HCT116 (cell line): ENCODE results near the gene SGMS2. TPM values are rescaled to one million over a fixed set of nuclear protein-coding genes. Genes with fewer than 3 reads are reported as not detected.

ENCODE experiments used
- ATAC-seq: fragments of 200-7000 bp; cut with Tn5 transposase; 2 replicates; pipeline ENCODE4 v1.9.1; 2020; ENCODE audit warnings: mild to moderate bottlenecking, moderate library complexity
- BruUV-seq: library from RNA; stranded (reverse); fragments of 400-500 nt; replicated peaks from 2 replicates; lab custom pipeline; 2021; lab: Mats Ljungman, UMichigan
- CTCF ChIA-PET: fragments of 300-600 bp; sonication (Branson Sonifier 250); formaldehyde crosslinking; loops from one replicate; lab custom pipeline; 2021; ENCODE audit warnings: antibody characterized with exemption; lab: Charles Lee
- POLR2A ChIA-PET: fragments of 300-600, 350-600 bp; sonication (Branson Sonifier 250); formaldehyde crosslinking; loops from one replicate; lab custom pipeline; 2021; ENCODE audit warnings: antibody characterized with exemption; lab: Charles Lee
- RAD21 ChIA-PET, 2 experiments: fragments of 300-600 bp; sonication (Branson Sonifier 250); formaldehyde crosslinking; loops; one replicate each; lab custom pipeline; 2023; ENCODE audit warnings: low total read pairs in 2 of 2; ENCODE audit not compliant: uncharacterized antibody in 2 of 2, unreplicated experiment in 2 of 2, low non-redundant PET in 1 of 2; lab: Charles Lee
- DNase-seq: peaks from one replicate; pipeline ENCODE4 v3.0.0-alpha.2; 2010; ENCODE audit warnings: low read depth, low spot score
- H2AFZ ChIP-seq: fragments of 200-600 bp; shearing (Covaris generic), sonication (generic); 2 replicates; pipeline ENCODE4 v1.6.1; 2017; ENCODE audit warnings: low read depth, mixed run types, mixed read lengths, antibody characterized with exemption, low read length; ENCODE audit not compliant: poor library complexity, severe bottlenecking
- H3K27ac ChIP-seq: 2 replicates; pipeline ENCODE4 v1.5.1; 2012; ENCODE audit warnings: low read depth, low read length
- H3K27me3 ChIP-seq: fragments of 200-600 bp; sonication (generic); 2 replicates; pipeline ENCODE4 v1.6.1; 2016; ENCODE audit warnings: mixed run types, low read length, mixed read lengths; ENCODE audit not compliant: insufficient read depth
- H3K36me3 ChIP-seq, 2 experiments: fragments of 200-500 bp in 1 of 2; fragments of 200-600 bp in 1 of 2; sonication (Bioruptor generic) in 1 of 2; sonication (generic) in 1 of 2; 2 replicates each; pipeline versions ENCODE4 v1.5.1 to v1.6.1; 2014 to 2016; ENCODE audit warnings: low read length in 2 of 2, inconsistent platforms in 1 of 2, mixed read lengths in 1 of 2, mixed run types in 1 of 2; ENCODE audit not compliant: insufficient read depth in 2 of 2, control insufficient read depth in 1 of 2
- H3K4me1 ChIP-seq, 2 experiments: fragments of 200-600 bp in 1 of 2; sonication (generic) in 1 of 2; 2 replicates each; pipeline versions ENCODE4 v1.5.1 to v1.6.1; 2012 to 2017; ENCODE audit warnings: low read length in 2 of 2, inconsistent platforms in 1 of 2, mild to moderate bottlenecking in 1 of 2, mixed read lengths in 1 of 2, mixed run types in 1 of 2, moderate library complexity in 1 of 2; ENCODE audit not compliant: insufficient read depth in 2 of 2, control insufficient read depth in 1 of 2
- H3K4me2 ChIP-seq: fragments of 200-600 bp; sonication (generic); 2 replicates; pipeline ENCODE4 v1.6.1; 2017; ENCODE audit warnings: mixed run types, low read length, mixed read lengths
- H3K4me3 ChIP-seq, 2 experiments: fragments of 200-600 bp in 1 of 2; sonication (generic) in 1 of 2; replicated peaks in 1 of 2; 2 replicates each; pipeline ENCODE4 v1.5.1; 2011 to 2016; ENCODE audit warnings: low read length in 2 of 2, control low read depth in 1 of 2, low read depth in 1 of 2, mild to moderate bottlenecking in 1 of 2, mixed read lengths in 1 of 2, mixed run types in 1 of 2
- H3K79me2 ChIP-seq: fragments of 200-600 bp; sonication (generic); 2 replicates; pipeline ENCODE4 v1.6.1; 2017; ENCODE audit warnings: mild to moderate bottlenecking, mixed run types, low read length, moderate library complexity, mixed read lengths; ENCODE audit not compliant: insufficient read depth
- H3K9ac ChIP-seq: fragments of 200-600 bp; sonication (generic); 2 replicates; pipeline ENCODE4 v1.6.1; 2016; ENCODE audit warnings: low read length, mixed read lengths
- H3K9me2 ChIP-seq: fragments of 200-600 bp; sonication (generic), shearing (Covaris generic); 2 replicates; pipeline ENCODE4 v1.6.1; 2017; ENCODE audit warnings: mixed run types, mild to moderate bottlenecking, moderate library complexity; ENCODE audit not compliant: insufficient read depth
- H3K9me3 ChIP-seq, 2 experiments: fragments of 200-500 bp in 1 of 2; fragments of 200-600 bp in 1 of 2; sonication (Bioruptor generic) in 1 of 2; sonication (generic) in 1 of 2; 2 replicates each; pipeline ENCODE4 v1.6.1; 2014 to 2017; ENCODE audit warnings: low read length in 2 of 2, mixed read lengths in 2 of 2, inconsistent platforms in 1 of 2, low read depth in 1 of 2, mild to moderate bottlenecking in 1 of 2, mixed run types in 1 of 2, moderate library complexity in 1 of 2; ENCODE audit not compliant: control insufficient read depth in 1 of 2, insufficient read depth in 1 of 2
- H4K20me1 ChIP-seq: fragments of 200-600 bp; sonication (generic), shearing (Covaris generic); 2 replicates; pipeline ENCODE4 v1.6.1; 2017; ENCODE audit warnings: mixed run types, mild to moderate bottlenecking, moderate library complexity; ENCODE audit not compliant: insufficient read depth
- ATF3 ChIP-seq: IDR thresholded peaks from 2 replicates; pipeline ENCODE4 v1.6.1; 2012
- CBX3 ChIP-seq: IDR thresholded peaks from 2 replicates; pipeline ENCODE4 v1.6.1; 2012; ENCODE audit warnings: low read depth
- CEBPB ChIP-seq: IDR thresholded peaks from 2 replicates; pipeline ENCODE4 v1.6.1; 2012; ENCODE audit warnings: low read depth
- EGR1 ChIP-seq: IDR thresholded peaks from 2 replicates; pipeline ENCODE4 v1.6.1; 2012; ENCODE audit warnings: low read depth
- ELF1 ChIP-seq: IDR thresholded peaks from 2 replicates; pipeline ENCODE4 v1.6.1; 2012; ENCODE audit warnings: low read depth, borderline replicate concordance
- EZH2phosphoT487 ChIP-seq: fragments of 200-600 bp; IDR thresholded peaks from 2 replicates; pipeline ENCODE4 v1.6.1; 2018; ENCODE audit warnings: antibody characterized with exemption, borderline replicate concordance
- JUND ChIP-seq: IDR thresholded peaks from 2 replicates; pipeline ENCODE4 v1.6.1; 2012
- MAX ChIP-seq: IDR thresholded peaks from 2 replicates; pipeline ENCODE4 v1.6.1; 2012
- POLR2A ChIP-seq: IDR thresholded peaks from 2 replicates; pipeline ENCODE4 v1.7.0; 2011; ENCODE audit warnings: borderline replicate concordance; ENCODE audit not compliant: insufficient read depth, insufficient read length; ENCODE audit errors: extremely low read depth
- RAD21 ChIP-seq: IDR thresholded peaks from 2 replicates; pipeline ENCODE4 v1.6.1; 2012; ENCODE audit warnings: low read depth, mild to moderate bottlenecking
- REST ChIP-seq: IDR thresholded peaks from 2 replicates; pipeline ENCODE4 v1.6.1; 2012; ENCODE audit warnings: low read depth
- SIN3A ChIP-seq: IDR thresholded peaks from 2 replicates; pipeline ENCODE4 v1.6.1; 2012; ENCODE audit warnings: low read depth
- SRF ChIP-seq: IDR thresholded peaks from 2 replicates; pipeline ENCODE4 v1.6.1; 2012; ENCODE audit warnings: low read depth
- YY1 ChIP-seq: IDR thresholded peaks from 2 replicates; pipeline ENCODE4 v1.6.1; 2011; ENCODE audit warnings: low read length, low read depth, moderate library complexity, mild to moderate bottlenecking; ENCODE audit not compliant: insufficient replicate concordance; ENCODE audit errors: extremely low read depth
- ZBTB33 ChIP-seq: IDR thresholded peaks from 2 replicates; pipeline ENCODE4 v1.6.1; 2011; ENCODE audit warnings: mild to moderate bottlenecking, low read length, moderate library complexity; ENCODE audit not compliant: insufficient replicate concordance; ENCODE audit errors: extremely low read depth
- ZNF274 ChIP-seq: fragments of 200-500 bp; sonication (Bioruptor generic); IDR thresholded peaks from 2 replicates; pipeline ENCODE4 v1.6.1; 2014; ENCODE audit warnings: mild to moderate bottlenecking, low read depth, low read length, inconsistent platforms
- intact Hi-C: fragments of 100-400 bp; cut with micrococcal nuclease; formaldehyde crosslinking; loops from 2 replicates; pipeline ENCODE4 v1.10.0; 2022
- total RNA-seq: library from RNA; stranded (reverse); gene quantifications from one replicate; pipeline ENCODE4 v1.2.1, GENCODE V29; 2021; ENCODE audit not compliant: unreplicated experiment

Gene SGMS2
- total RNA-seq, 1 experiment from 2014 or later, result 36.6 TPM

GRCh38 chr4:107834241-107834794 is 9.6 kb downstream of the SGMS2 start:
- Histone ChIP-seq H2AFZ (no peak overlapping the region), H3K9me3 (no peaks in the 10 kb centered on the region), H3K27me3 (no peaks in the 10 kb centered on the region), H3K4me2 (no peak overlapping the region), H3K4me3 (no peak overlapping the region), H3K4me1 (peaks cover 0 to 4% of the 10 kb centered on the region in 2 experiments; a peak in 1 of 4 replicates), H3K9me2 (no peaks in the 10 kb centered on the region), H4K20me1 (no peaks in the 10 kb centered on the region), H3K79me2 (peaks cover 86% of the 10 kb centered on the region), H3K27ac (no peak overlapping the region), H3K36me3 (no peaks in the 10 kb centered on the region), H3K9ac (no peak overlapping the region)
- RAD21 ChIA-PET, result no interaction called here
- BruUV-seq, result no TSS peak
- CTCF ChIA-PET, result no interaction called here
- DNase-seq, result no peak
- POLR2A ChIA-PET, result no interaction called here
- intact Hi-C loops, result no loop called here
- ATAC-seq, result no peak
- TF ChIP-seq RAD21, result no peak
- no peak for TF ChIP-seq ZNF274
- TF ChIP-seq CEBPB, result no peak

- H3K4me1 ChIP-seq, result peaks cover 0 to 4% of the 10 kb centered on the region in 2 experiments; a peak in 1 of 4 replicates
- H3K9ac ChIP-seq, result no peak overlapping the region
- CTCF ChIA-PET, result no interaction called here
- POLR2A ChIA-PET, result interaction anchor here (1.0 kb wide), 1 partner anchor 11 kb away, joined by 3 read pairs; the partner anchor contains the start of gene SGMS2
- peaks cover 82% of the 10 kb centered on the region for H3K79me2 ChIP-seq
- RAD21 ChIA-PET, result no interaction called here
- no peak overlapping the region for H3K4me2 ChIP-seq
- no peaks in the 10 kb centered on the region for H3K27me3 ChIP-seq
- BruUV-seq, result no TSS peak
- no peak overlapping the region for H2AFZ ChIP-seq
- H3K9me3 ChIP-seq, result no peaks in the 10 kb centered on the region
- ATAC-seq (no peak), DNase-seq (no peak)
- no peaks in the 10 kb centered on the region for H3K9me2 ChIP-seq
- no peak overlapping the region for H3K27ac ChIP-seq
- H3K36me3 ChIP-seq, result no peaks in the 10 kb centered on the region
- H4K20me1 ChIP-seq, result no peaks in the 10 kb centered on the region
- intact Hi-C loops, result no loop called here
- no peak overlapping the region for H3K4me3 ChIP-seq
- TF ChIP-seq JUND (no peak), POLR2A (no peak), YY1 (no peak), CBX3 (no peak), ELF1 (no peak), ZNF274 (no peak), MAX (no peak), SRF (no peak), EGR1 (no peak), REST (no peak), SIN3A (no peak), ZBTB33 (no peak), ATF3 (no peak), EZH2phosphoT487 (no peak)
Observed at GRCh38 chr4:107835406-107835805, 10.7 kb downstream of the SGMS2 start.
